ENCODE data around the gene LRRC46. TPM values are rescaled to one million over a fixed set of nuclear protein-coding genes. Genes with fewer than 3 reads are reported as not detected.

The LRRC46 gene
- total RNA-seq, 1 donor, result not detected

DNA sequence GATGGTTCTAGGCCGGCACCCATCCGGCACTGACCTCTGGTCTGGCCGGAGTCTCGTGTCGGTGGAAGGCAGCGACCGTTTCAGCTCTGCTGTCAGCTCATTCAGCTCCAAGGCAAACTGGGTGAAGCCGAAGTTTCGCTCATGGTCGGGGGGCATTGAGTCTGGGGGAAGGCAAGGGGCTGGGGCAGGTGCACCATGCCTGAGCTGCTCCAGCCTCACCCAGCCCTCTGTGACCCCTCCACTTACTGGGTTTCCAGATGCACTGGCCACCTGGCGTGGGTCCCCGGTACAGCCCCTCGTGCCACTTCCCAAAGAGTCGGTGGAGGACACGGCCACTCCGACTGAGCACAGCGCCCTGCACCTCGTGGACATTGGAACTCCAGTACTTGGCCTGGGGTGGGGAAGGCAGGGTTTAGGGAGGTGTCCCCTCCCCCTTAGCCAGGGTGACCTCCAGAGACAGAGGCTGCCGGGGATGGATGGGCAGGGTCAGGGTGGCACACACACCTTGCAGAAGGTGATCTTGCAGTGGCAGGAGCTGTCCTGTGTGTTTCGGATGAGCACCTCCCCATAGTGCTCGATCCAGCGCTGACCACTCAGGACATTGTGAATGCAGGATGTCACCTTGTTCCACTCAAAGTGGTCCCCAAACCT lies 22.5 kb upstream of the LRRC46 start:
- no peak for DNase-seq (ENCODE audit: low read depth)
- TF ChIP-seq, protein P1, sequence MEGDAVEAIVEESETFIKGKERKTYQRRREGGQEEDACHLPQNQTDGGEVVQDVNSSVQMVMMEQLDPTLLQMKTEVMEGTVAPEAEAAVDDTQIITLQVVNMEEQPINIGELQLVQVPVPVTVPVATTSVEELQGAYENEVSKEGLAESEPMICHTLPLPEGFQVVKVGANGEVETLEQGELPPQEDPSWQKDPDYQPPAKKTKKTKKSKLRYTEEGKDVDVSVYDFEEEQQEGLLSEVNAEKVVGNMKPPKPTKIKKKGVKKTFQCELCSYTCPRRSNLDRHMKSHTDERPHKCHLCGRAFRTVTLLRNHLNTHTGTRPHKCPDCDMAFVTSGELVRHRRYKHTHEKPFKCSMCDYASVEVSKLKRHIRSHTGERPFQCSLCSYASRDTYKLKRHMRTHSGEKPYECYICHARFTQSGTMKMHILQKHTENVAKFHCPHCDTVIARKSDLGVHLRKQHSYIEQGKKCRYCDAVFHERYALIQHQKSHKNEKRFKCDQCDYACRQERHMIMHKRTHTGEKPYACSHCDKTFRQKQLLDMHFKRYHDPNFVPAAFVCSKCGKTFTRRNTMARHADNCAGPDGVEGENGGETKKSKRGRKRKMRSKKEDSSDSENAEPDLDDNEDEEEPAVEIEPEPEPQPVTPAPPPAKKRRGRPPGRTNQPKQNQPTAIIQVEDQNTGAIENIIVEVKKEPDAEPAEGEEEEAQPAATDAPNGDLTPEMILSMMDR (IDR thresholded peaks at IDR 0.05; ENCODE audit: insufficient read depth, low read length), result no peak
- H3K4me3 ChIP-seq (ENCODE audit: low read depth, low read length), result no peak overlapping the region

DNA sequence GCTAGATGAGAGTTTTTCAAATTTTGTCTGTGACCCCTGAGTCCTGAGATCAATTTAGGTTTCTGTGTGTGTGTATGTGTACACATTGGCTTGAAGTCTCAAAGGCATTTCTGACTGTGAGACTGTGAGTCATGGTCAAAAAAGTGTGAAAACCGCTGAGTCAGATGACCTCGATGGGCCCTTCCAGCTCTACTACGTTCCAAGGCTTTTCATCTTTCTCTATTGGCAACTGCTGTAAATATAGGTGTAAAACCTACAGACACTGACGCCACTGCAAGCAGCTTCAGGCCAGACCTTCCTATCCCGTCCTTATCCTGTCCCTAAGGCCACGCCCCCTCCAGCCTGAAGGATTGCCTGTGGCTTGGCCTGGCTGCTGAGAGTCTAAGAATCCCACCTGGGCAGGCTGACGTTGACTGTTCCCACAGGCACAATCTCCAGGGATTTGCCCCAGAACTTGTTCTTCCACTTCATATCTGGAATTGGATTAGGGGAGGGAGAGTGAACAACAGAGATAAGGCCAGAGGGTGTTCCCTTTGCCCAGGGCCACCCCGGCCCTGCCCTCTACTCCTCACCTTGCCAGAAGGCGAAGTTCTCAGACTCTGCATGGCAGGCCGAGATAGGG lies 21.2 kb upstream of the LRRC46 start:
- TF ChIP-seq, protein P1 (IDR thresholded peaks at IDR 0.05; ENCODE audit: insufficient read depth, low read length), result no peak
- no peak overlapping the region for H3K4me3 ChIP-seq (ENCODE audit: low read depth, low read length)
- peak; percentile 85 for DNase-seq (ENCODE audit: low read depth)

DNA sequence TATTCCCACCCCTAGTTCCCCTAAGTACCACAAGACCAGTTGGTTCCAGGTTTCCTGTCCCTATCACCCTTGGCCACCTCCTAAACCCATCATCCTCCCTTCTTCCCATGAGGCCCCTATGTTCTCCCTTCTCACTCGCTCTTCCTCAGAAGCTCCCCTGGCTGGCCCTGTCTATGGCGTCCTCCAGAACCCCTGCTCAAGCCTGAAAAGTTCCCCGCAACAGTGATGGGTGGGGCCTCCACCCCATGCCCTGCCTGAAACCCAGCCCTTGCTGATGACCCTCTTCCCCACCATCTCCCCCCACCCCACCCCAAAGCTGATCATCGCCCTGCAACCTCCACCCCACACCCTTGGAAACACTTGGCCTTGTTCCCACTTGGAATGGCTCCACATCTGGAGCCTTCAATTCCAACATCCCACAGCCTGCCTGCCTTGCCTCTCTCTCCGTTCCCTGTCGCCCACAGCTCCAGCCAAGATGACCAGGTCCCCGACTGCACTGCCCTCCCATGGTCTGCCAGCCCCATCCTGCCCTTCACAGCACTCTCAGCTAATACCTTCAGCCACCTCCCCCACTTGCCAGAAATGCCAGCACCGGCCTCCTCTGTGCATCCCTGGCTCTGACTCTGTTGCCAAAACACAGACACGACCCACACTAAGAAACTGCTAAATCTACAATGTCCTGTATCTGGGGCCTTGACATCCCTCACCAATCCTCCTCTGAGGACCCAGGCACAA lies 20.4 kb upstream of the LRRC46 start:
- TF ChIP-seq, protein P1 (IDR thresholded peaks at IDR 0.05; ENCODE audit: insufficient read depth, low read length), result no peak
- no peak for DNase-seq (ENCODE audit: low read depth)
- no peak overlapping the region for H3K4me3 ChIP-seq (ENCODE audit: low read depth, low read length)

DNA sequence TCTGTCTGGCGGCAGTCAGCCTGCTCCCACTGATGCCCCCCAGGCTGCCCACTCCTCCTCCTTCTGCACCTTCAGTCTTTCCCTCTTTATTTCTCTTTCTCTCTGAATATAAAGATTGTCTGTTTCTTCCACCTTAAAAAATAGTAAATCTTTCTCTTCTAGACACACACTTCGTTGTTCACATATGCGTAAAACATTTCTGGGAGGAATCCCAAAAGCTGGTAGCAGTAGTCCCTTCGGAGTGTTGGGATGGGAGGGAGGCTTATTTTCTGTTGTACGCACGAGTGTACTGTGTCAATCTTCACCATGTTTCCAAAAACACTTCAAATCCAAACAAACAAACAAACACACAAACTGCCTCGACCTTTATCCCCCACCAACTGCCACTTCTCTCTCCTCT lies 19.8 kb upstream of the LRRC46 start:
- no peak overlapping the region for H3K4me3 ChIP-seq (ENCODE audit: low read depth, low read length)
- DNase-seq (ENCODE audit: low read depth), result no peak
- TF ChIP-seq, protein P1 (IDR thresholded peaks at IDR 0.05; ENCODE audit: insufficient read depth, low read length), result no peak

DNA sequence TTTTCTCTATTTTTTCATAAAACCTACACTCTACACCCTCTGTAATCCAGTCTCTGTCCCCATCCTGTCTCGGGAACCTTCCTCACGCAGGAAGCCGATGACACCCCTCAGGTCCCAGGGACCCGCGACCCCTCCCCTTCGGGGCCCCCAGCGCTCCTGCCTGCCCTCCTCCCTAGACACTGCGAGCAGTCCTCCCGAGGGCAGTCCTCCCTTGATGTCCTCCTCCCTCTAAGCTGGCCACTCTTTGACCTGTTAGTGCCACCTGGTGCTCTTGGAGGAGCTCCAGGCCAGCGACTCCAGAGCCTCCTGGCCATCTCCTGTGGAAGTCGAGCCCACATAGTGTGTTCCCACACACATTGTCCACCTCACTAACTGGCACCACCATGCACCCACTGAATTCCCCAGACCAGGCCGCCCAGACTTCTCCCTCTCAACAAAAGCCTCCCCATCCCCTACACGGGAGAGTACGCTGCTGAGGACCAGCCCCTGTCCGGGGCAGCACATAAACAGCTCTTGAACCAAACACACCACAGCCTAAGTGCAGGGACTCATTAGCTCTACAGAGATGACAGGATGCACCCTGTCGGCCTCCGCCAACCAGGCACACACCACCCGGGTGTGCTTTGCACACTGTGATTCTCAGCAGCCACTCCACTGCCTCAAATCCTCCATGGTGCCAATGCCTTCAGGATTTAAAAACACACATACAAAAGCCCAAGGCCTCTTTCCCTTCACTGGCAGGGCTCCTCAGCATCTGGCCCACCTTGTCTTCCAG lies 19.1 kb upstream of the LRRC46 start:
- no peak overlapping the region for H3K4me3 ChIP-seq (ENCODE audit: low read depth, low read length)
- no peak for DNase-seq (ENCODE audit: low read depth)
- TF ChIP-seq, protein P1 (IDR thresholded peaks at IDR 0.05; ENCODE audit: insufficient read depth, low read length), result no peak

DNA sequence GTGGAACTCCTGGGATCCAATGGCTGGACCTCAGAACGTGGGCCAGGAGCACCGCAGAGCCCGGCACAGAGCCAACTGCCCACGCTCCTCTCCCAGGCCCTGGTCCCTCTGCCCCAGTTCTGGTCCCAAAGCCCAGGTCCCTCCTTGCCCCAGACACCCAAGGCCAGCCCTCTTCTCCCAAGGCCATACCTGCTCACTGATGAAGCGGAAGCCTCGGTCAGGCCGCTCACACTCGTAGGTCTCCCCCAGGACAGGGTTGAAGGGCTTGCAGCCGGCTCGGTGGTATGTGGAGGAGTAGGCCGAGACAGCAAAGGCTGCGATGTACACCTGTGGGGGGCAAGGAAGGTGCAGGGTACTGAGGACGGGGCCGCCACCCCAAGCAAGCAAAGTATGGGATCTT lies 18.4 kb upstream of the LRRC46 start:
- TF ChIP-seq, protein P1 (IDR thresholded peaks at IDR 0.05; ENCODE audit: insufficient read depth, low read length), result no peak
- no peak for DNase-seq (ENCODE audit: low read depth)
- no peak overlapping the region for H3K4me3 ChIP-seq (ENCODE audit: low read depth, low read length)

Measured in fibroblast of the aortic adventitia (primary cell).